Adrenal gland (tissue), 5 donors: ENCODE measurements around the gene MALAT1.

Experiments
- POLR2A ChIP-seq, 2 donors: fragments of 450-650 bp; IDR thresholded peaks; one replicate each; pipeline ENCODE4 v1.6.1; 2017; ENCODE audit warnings: antibody characterized with exemption in 2 of 2, mild to moderate bottlenecking in 2 of 2, moderate library complexity in 1 of 2
- TF ChIP-seq, protein P1 (sequence below), 6 experiments: fragments of 450-650 bp in 4 of 6; fragments of 200-600 bp in 2 of 6; sonication (generic) in 1 of 6; IDR thresholded peaks; 1 replicate in 5 of 6; 2 replicates in 1 of 6; pipeline versions ENCODE4 v1.5.1 to v1.8.0; 2016 to 2021; ENCODE audit warnings: antibody characterized with exemption in 6 of 6, mild to moderate bottlenecking in 2 of 6, moderate library complexity in 1 of 6
- donor health status: DM: no; HTN: no; CAD: no.

GRCh38 chr11:65489706-65490320 is 9.0 kb upstream of the MALAT1 start:
- no peak for TF ChIP-seq POLR2A (IDR thresholded peaks at IDR 0.05)
- TF ChIP-seq, protein P1, sequence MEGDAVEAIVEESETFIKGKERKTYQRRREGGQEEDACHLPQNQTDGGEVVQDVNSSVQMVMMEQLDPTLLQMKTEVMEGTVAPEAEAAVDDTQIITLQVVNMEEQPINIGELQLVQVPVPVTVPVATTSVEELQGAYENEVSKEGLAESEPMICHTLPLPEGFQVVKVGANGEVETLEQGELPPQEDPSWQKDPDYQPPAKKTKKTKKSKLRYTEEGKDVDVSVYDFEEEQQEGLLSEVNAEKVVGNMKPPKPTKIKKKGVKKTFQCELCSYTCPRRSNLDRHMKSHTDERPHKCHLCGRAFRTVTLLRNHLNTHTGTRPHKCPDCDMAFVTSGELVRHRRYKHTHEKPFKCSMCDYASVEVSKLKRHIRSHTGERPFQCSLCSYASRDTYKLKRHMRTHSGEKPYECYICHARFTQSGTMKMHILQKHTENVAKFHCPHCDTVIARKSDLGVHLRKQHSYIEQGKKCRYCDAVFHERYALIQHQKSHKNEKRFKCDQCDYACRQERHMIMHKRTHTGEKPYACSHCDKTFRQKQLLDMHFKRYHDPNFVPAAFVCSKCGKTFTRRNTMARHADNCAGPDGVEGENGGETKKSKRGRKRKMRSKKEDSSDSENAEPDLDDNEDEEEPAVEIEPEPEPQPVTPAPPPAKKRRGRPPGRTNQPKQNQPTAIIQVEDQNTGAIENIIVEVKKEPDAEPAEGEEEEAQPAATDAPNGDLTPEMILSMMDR (IDR thresholded peaks at IDR 0.05): no peak
